Kidney (tissue), 14 donors: ENCODE results near the gene LCN2. TPM values are rescaled to one million over a fixed set of nuclear protein-coding genes. Genes with fewer than 3 reads are reported as not detected.
A peak's percentile ranks its signal among the peaks of the same experiment; 100 is the strongest.

ENCODE experiments used
- DNase-seq, 5 donors: peaks; one replicate each; pipeline ENCODE4 v3.0.0-alpha.2; 2013 to 2020
- FAIRE-seq: peaks from 2 replicates; lab custom pipeline; 2012; peaks lifted over from hg19 to GRCh38; lab: Jason Lieb, UNC
- H3K27ac ChIP-seq, 2 donors: one replicate each; pipeline ENCODE4 v1.7.0; 2013; ENCODE audit warnings: low read depth in 2 of 2, low read length in 2 of 2, inconsistent platforms in 1 of 2
- H3K27me3 ChIP-seq: one replicate; pipeline ENCODE4 v1.7.1; 2013; ENCODE audit warnings: low read length, inconsistent platforms; ENCODE audit not compliant: control insufficient read depth, insufficient read depth
- H3K36me3 ChIP-seq, 3 donors: one replicate each; pipeline versions ENCODE4 v1.7.0 to v1.7.1; 2013; ENCODE audit warnings: low read length in 3 of 3, control low read depth in 1 of 3, inconsistent platforms in 1 of 3; ENCODE audit not compliant: insufficient read depth in 3 of 3, control insufficient read depth in 2 of 3
- H3K4me1 ChIP-seq, 3 donors: one replicate each; pipeline versions ENCODE4 v1.7.0 to v1.7.1; 2013; ENCODE audit warnings: low read length in 3 of 3, inconsistent platforms in 1 of 3, low read depth in 1 of 3; ENCODE audit not compliant: control insufficient read depth in 2 of 3, insufficient read depth in 2 of 3
- H3K4me3 ChIP-seq, 3 donors: one replicate each; pipeline versions ENCODE4 v1.7.0 to v1.8.1; 2013; ENCODE audit warnings: low read length in 3 of 3, control low read depth in 1 of 3, inconsistent platforms in 1 of 3
- H3K9ac ChIP-seq, 3 donors: one replicate each; pipeline versions ENCODE4 v1.7.0 to v1.7.1; 2013; ENCODE audit warnings: low read length in 3 of 3, control low read depth in 1 of 3, inconsistent platforms in 1 of 3
- H3K9me3 ChIP-seq, 3 donors: one replicate each; pipeline versions ENCODE4 v1.7.0 to v1.7.1; 2013; ENCODE audit warnings: low read length in 3 of 3, control low read depth in 1 of 3, inconsistent platforms in 1 of 3; ENCODE audit not compliant: control insufficient read depth in 2 of 3, insufficient read depth in 1 of 3
- intact Hi-C: fragments of 100-400 bp; cut with DNase I; formaldehyde crosslinking; loops from one replicate; pipeline ENCODE4 v1.11.1; 2022
- polyA plus RNA-seq: library from polyadenylated mRNA; stranded (reverse); fragments of 350-450 nt; fragmentation: Illumina TruSeq; extraction: RNeasy Lipid Tissue Mini Kit (QIAGEN cat#74804); gene quantifications from one replicate; pipeline ENCODE4 v1.2.3, GENCODE V29; 2014; ENCODE audit warnings: low read depth, low replicate concordance; ENCODE audit not compliant: insufficient read depth
- total RNA-seq: library from RNA; stranded (reverse); fragmentation: NEBNext Ultra II Directional; extraction: Animal tissue kit (Norgen Biotek cat#: 25700); gene quantifications from one replicate; pipeline ENCODE4 v1.2.1, GENCODE V29; 2021
- TF ChIP-seq, protein P1 (sequence below): IDR thresholded peaks from 3 replicates; pipeline ENCODE4 v1.5.1; 2012; ENCODE audit warnings: mild to moderate bottlenecking, moderate library complexity, borderline replicate concordance; ENCODE audit not compliant: insufficient read depth; ENCODE audit errors: extremely low read depth
- donor health status: control.
- donor health status: control.
- donor health status: control.
- donor health status: control.
- donor health status: control.
- donor health status: DM: yes; HTN: yes; CAD: no.
- donor health status: Normal renal cell carcinoma (clear cell type).

Gene LCN2
- total and polyA plus RNA-seq, 2 donors from 2014 or later, result 8.2 to 198 TPM

DNA sequence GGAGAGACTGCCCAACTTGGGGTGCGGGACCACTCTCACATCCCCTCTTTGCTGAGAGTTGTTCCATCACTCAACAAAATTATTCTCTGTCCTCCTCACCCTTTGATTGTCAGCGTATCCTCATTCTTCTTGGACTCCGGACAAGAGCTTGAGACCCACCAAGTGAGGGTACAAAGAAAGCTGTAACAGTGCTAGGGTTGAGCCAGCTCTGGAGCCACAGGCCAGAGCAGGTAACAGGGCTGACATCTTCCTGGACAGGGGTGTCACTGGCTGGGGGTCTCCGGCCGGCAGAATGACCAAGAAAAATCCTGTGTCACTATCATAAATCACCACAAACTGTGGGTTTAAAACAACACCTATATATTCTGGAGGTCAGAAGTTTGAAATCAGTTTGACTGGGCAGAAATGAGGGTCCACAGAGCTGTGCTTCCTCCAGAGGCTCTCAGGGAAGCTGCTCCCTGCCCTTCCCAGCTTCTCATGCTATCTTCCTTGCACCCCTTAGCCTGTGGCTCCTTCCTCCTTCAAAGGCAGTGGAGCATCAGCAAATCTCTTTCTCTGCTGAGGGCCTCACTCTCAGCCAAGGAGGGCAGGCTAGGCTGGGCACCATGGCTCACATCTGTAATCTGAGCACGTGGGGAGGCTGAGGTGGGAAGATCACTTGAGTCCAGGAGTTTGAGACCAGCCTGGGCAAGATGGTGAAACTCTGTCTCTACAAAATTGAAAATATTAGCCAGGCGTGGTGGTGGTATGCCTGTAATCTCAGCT is 6.7 kb downstream of the LCN2 start:
- no peak for FAIRE-seq
- H3K9me3 ChIP-seq, result no peaks in the 10 kb centered on the region
- intact Hi-C loops, result no loop called here
- TF ChIP-seq, protein P1, sequence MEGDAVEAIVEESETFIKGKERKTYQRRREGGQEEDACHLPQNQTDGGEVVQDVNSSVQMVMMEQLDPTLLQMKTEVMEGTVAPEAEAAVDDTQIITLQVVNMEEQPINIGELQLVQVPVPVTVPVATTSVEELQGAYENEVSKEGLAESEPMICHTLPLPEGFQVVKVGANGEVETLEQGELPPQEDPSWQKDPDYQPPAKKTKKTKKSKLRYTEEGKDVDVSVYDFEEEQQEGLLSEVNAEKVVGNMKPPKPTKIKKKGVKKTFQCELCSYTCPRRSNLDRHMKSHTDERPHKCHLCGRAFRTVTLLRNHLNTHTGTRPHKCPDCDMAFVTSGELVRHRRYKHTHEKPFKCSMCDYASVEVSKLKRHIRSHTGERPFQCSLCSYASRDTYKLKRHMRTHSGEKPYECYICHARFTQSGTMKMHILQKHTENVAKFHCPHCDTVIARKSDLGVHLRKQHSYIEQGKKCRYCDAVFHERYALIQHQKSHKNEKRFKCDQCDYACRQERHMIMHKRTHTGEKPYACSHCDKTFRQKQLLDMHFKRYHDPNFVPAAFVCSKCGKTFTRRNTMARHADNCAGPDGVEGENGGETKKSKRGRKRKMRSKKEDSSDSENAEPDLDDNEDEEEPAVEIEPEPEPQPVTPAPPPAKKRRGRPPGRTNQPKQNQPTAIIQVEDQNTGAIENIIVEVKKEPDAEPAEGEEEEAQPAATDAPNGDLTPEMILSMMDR, result no peak
- no peaks in the 10 kb centered on the region for H3K27me3 ChIP-seq
- DNase-seq, result peak in 1 of 5 donors; percentile 24
- H3K36me3 ChIP-seq, result no peaks in the 10 kb centered on the region
- peaks cover 0 to 5% (median 0%) of the 10 kb centered on the region in 3 donors for H3K4me1 ChIP-seq
- no peak overlapping the region for H3K27ac ChIP-seq
- no peak overlapping the region for H3K4me3 ChIP-seq
- H3K9ac ChIP-seq, result no peak overlapping the region

DNA sequence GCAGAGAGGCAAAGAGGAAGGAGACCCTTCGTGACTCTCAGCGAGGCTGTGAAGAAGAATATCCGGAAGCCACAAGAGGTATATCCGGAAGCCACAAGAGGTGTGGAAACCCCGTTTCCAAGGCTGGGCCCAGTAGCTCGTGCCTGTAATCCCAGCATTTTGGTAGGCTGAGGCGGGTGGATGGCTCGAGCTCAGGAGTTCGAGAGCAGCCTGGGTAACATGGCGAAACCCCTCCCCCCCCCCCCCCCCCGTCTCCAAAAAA is 10.2 kb downstream of the LCN2 start:
- H3K27ac ChIP-seq, result no peak overlapping the region
- peak overlapping the region in 1 of 3 donors; percentile 65 for H3K9ac ChIP-seq
- peaks cover 0 to 6% (median 3%) of the 10 kb centered on the region in 3 donors for H3K36me3 ChIP-seq
- peak overlapping the region; percentile 57 to 71 (median 67) for H3K4me3 ChIP-seq
- H3K27me3 ChIP-seq, result no peaks in the 10 kb centered on the region
- TF ChIP-seq, protein P1, result no peak
- FAIRE-seq, result no peak
- intact Hi-C loops, result no loop called here
- no peaks in the 10 kb centered on the region for H3K9me3 ChIP-seq
- DNase-seq, result no peak
- H3K4me1 ChIP-seq, result peaks cover 0 to 9% (median 0%) of the 10 kb centered on the region in 3 donors

DNA sequence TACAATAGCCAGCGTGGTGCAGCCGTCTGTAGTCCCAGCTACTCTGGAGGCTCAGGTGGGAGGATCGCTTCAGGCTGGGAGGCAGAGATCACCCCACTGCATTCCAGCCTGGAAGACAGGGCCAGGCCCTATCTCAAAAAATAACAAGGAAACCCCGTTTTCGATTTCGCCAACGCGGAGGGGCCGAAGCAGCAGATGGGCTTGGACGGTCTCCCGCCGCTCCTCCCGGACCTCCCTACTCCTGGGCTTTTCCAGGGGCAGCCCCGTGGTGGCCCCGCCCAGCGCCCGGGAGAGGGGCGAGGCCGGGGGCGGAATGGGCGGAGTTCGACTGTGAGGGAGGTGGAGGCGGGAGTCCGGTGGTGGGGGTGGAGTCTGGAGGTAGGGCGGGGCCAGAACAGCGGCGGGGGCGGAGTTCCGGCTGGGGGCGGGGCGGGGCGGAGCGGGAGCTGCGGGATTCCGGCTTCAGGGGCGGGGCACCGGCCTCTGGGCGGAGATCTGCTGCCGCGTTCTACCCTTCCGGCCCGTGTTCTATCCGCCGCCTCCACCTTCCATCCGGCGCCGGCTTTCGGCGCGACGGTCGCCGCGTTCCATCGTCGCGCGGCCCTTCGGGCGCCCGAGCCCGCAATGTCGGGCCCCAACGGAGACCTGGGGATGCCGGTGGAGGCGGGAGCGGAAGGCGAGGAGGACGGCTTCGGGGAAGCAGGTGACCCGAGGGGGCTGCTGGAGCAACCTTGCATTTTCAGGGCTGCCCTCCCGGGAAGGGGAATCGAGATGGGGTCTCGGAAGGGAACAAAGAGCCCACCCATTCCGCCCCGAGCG is 10.7 kb downstream of the LCN2 start, which contains the start of gene BBLN:
Gene BBLN, plus strand, starts transcription at position 482 of the 819 bp plus-strand sequence. Its CDS starts 143 bp downstream, at position 625.
- Histone ChIP-seq H3K9ac (peak within 1 kb of the TSS; percentile 36 to 65 (median 49)), H3K27me3 (no peaks in the 10 kb centered on the region), H3K4me3 (peak within 1 kb of the TSS; percentile 68 to 88 (median 68)), H3K9me3 (no peaks in the 10 kb centered on the region), H3K27ac (no peak within 1 kb of the TSS), H3K36me3 (peaks cover 0 to 8% (median 3%) of the 10 kb centered on the region in 3 donors), H3K4me1 (peaks cover 0 to 9% (median 0%) of the 10 kb centered on the region in 3 donors)
- TF ChIP-seq, protein P1, result no peak
- FAIRE-seq (no peak), DNase-seq (peak; percentile 97 to 98 (median 98))
- intact Hi-C loops, result no loop called here
